IMR-90 (cell line): ENCODE data around the gene MYO1D. TPM values are rescaled to one million over a fixed set of nuclear protein-coding genes. Genes with fewer than 3 reads are reported as not detected.

ENCODE experiments used
- ATAC-seq: fragments of 200-7000 bp; cut with Tn5 transposase; 2 replicates; pipeline ENCODE4 v1.9.1; 2020; ENCODE audit warnings: low read depth, mild to moderate bottlenecking, moderate library complexity
- BruUV-seq: library from RNA; stranded (reverse); fragments of 400-500 nt; replicated peaks from 2 replicates; lab custom pipeline; 2021; lab: Mats Ljungman, UMichigan
- CTCF ChIA-PET: fragments of 300-600 bp; formaldehyde crosslinking; extraction: SDS; loops from one replicate; lab custom pipeline; 2021; ENCODE audit warnings: antibody characterized with exemption; lab: Yijun Ruan, JAX
- POLR2A ChIA-PET: fragments of 300-600 bp; sonication (Branson Sonifier 250); formaldehyde crosslinking; loops from one replicate; lab custom pipeline; 2022; ENCODE audit warnings: antibody characterized with exemption; ENCODE audit not compliant: unreplicated experiment; lab: Charles Lee
- DNase-seq: peaks from one replicate; pipeline ENCODE4 v3.0.0; 2013
- H2AFZ ChIP-seq: replicated peaks from 2 replicates; pipeline ENCODE3; 2013; ENCODE audit warnings: low read length, mild to moderate bottlenecking; ENCODE audit not compliant: poor library complexity
- H2AK5ac ChIP-seq: 2 replicates; pipeline ENCODE4 v1.6.1; 2013; ENCODE audit warnings: low read depth, low read length, inconsistent platforms
- H2AK9ac ChIP-seq: replicated peaks from 2 replicates; pipeline ENCODE3; 2013; ENCODE audit warnings: mild to moderate bottlenecking, low read depth, low read length, moderate library complexity; ENCODE audit not compliant: poor library complexity
- H2BK120ac ChIP-seq: 2 replicates; pipeline ENCODE4 v1.6.1; 2013; ENCODE audit warnings: low read depth, low read length, inconsistent platforms
- H2BK15ac ChIP-seq: 3 replicates; pipeline ENCODE4 v1.6.1; 2013; ENCODE audit warnings: low read depth, low read length, inconsistent platforms
- H2BK20ac ChIP-seq: 2 replicates; pipeline ENCODE4 v1.6.1; 2013; ENCODE audit warnings: low read depth, mild to moderate bottlenecking, inconsistent platforms, low read length, moderate library complexity
- H2BK5ac ChIP-seq: 2 replicates; pipeline ENCODE4 v1.6.1; 2013; ENCODE audit warnings: mild to moderate bottlenecking, low read depth, low read length, inconsistent platforms; ENCODE audit not compliant: poor library complexity, severe bottlenecking
- H3K14ac ChIP-seq: replicated peaks from 2 replicates; pipeline ENCODE4 v1.6.1; 2013; ENCODE audit warnings: low read depth, low read length, inconsistent platforms
- H3K18ac ChIP-seq: 2 replicates; pipeline ENCODE4 v1.6.1; 2013; ENCODE audit warnings: low read depth, low read length, control low read depth
- H3K23ac ChIP-seq: 2 replicates; pipeline ENCODE4 v1.6.1; 2013; ENCODE audit warnings: low read depth, low read length, inconsistent platforms
- H3K27ac ChIP-seq: 2 replicates; pipeline ENCODE4 v1.5.1; 2013; ENCODE audit warnings: mild to moderate bottlenecking, control low read depth, low read length; ENCODE audit not compliant: insufficient read depth
- H3K27me3 ChIP-seq: 2 replicates; pipeline ENCODE4 v1.6.1; 2013; ENCODE audit warnings: low read length; ENCODE audit not compliant: control insufficient read depth, insufficient read depth
- H3K36me3 ChIP-seq: 2 replicates; pipeline ENCODE4 v1.6.1; 2013; ENCODE audit warnings: low read length, mixed read lengths; ENCODE audit not compliant: control insufficient read depth, insufficient read depth
- H3K4ac ChIP-seq: 2 replicates; pipeline ENCODE4 v1.6.1; 2013; ENCODE audit warnings: low read depth, low read length, inconsistent platforms
- H3K4me1 ChIP-seq: 2 replicates; pipeline ENCODE4 v1.6.1; 2013; ENCODE audit warnings: low read length, mixed read lengths; ENCODE audit not compliant: control insufficient read depth, insufficient read depth
- H3K4me2 ChIP-seq: 2 replicates; pipeline ENCODE4 v1.6.1; 2013; ENCODE audit warnings: low read depth, mild to moderate bottlenecking, control low read depth, low read length, moderate library complexity
- H3K4me3 ChIP-seq: 2 replicates; pipeline ENCODE4 v1.5.1; 2013; ENCODE audit warnings: low read depth, mild to moderate bottlenecking, control low read depth, low read length, moderate library complexity; ENCODE audit not compliant: insufficient read depth
- H3K56ac ChIP-seq: 2 replicates; pipeline ENCODE4 v1.6.1; 2013; ENCODE audit warnings: low read length, inconsistent platforms; ENCODE audit not compliant: insufficient read depth; ENCODE audit errors: extremely low read depth
- H3K79me1 ChIP-seq, 2 experiments: 2 replicates each; pipeline ENCODE4 v1.6.1; 2013; ENCODE audit warnings: low read length in 2 of 2, inconsistent platforms in 1 of 2, low read depth in 1 of 2
- H3K9ac ChIP-seq: 2 replicates; pipeline ENCODE4 v1.6.1; 2013; ENCODE audit warnings: low read depth, low read length, control low read depth
- H3K9me1 ChIP-seq: 2 replicates; pipeline ENCODE4 v1.6.1; 2013; ENCODE audit warnings: low read length, inconsistent platforms; ENCODE audit not compliant: insufficient read depth
- H3K9me3 ChIP-seq: 2 replicates; pipeline ENCODE4 v1.6.1; 2013; ENCODE audit warnings: low read length; ENCODE audit not compliant: control insufficient read depth, insufficient read depth
- H4K20me1 ChIP-seq: 2 replicates; pipeline ENCODE4 v1.6.1; 2013; ENCODE audit warnings: low read length, inconsistent platforms; ENCODE audit not compliant: insufficient read depth
- H4K5ac ChIP-seq: 2 replicates; pipeline ENCODE4 v1.6.1; 2013; ENCODE audit warnings: mild to moderate bottlenecking, low read depth, low read length, control low read depth
- H4K8ac ChIP-seq, 2 experiments: 2 replicates each; pipeline ENCODE4 v1.6.1; 2013; ENCODE audit warnings: low read depth in 2 of 2, low read length in 2 of 2, control low read depth in 1 of 2, inconsistent platforms in 1 of 2
- H4K91ac ChIP-seq: 2 replicates; pipeline ENCODE4 v1.6.1; 2013; ENCODE audit warnings: low read depth, low read length, inconsistent platforms; ENCODE audit not compliant: insufficient read depth
- FOS ChIP-seq: fragments of 150-350 bp; IDR thresholded peaks from 2 replicates; pipeline ENCODE4 v1.6.1; 2016; ENCODE audit warnings: low read depth, low read length
- MAFK ChIP-seq: IDR thresholded peaks from 2 replicates; pipeline ENCODE4 v1.6.1; 2012; ENCODE audit warnings: low read depth, low read length, improper control_type of control experiment
- NFE2L2 ChIP-seq: fragments of 150-350 bp; IDR thresholded peaks from 2 replicates; pipeline ENCODE4 v1.6.1; 2016; ENCODE audit warnings: low read depth, mild to moderate bottlenecking, low read length
- POLR2A ChIP-seq: IDR thresholded peaks from 2 replicates; pipeline ENCODE4 v1.6.1; 2012; ENCODE audit warnings: mild to moderate bottlenecking, low read depth, low read length
- RCOR1 ChIP-seq: IDR thresholded peaks from 2 replicates; pipeline ENCODE4 v1.6.1; 2012; ENCODE audit warnings: mild to moderate bottlenecking, low read length, improper control_type of control experiment; ENCODE audit not compliant: insufficient replicate concordance
- WGBS, 2 experiments: methylation state at CpG; one replicate each; pipeline versions ENCODE4 v1.1.5 to v1.1.7; 2013; ENCODE audit warnings: missing lambda C conversion rate in 2 of 2; ENCODE audit not compliant: insufficient read length in 1 of 2; ENCODE audit errors: extremely low coverage in 2 of 2; 5-methylcytosine and 5-hydroxymethylcytosine counted together
- dilution Hi-C: fragments of 300-500 bp; cut with HindIII; formaldehyde crosslinking; loops from one replicate; pipeline ENCODE4 v1.14.3; 2018; ENCODE audit warnings: low sequenced_read_pairs; ENCODE audit not compliant: unreplicated experiment
- in situ Hi-C: fragments of 300-500 bp; cut with MboI; formaldehyde crosslinking; loops from 3 replicates; pipeline ENCODE4 v1.14.3; 2019; ENCODE audit warnings: low sequenced_read_pairs, inconsistent platforms, mixed read lengths
- intact Hi-C: fragments of 100-400 bp; cut with micrococcal nuclease; formaldehyde crosslinking; loops from 2 replicates; pipeline ENCODE4 v1.10.0; 2022
- polyA plus RNA-seq, 3 experiments: library from polyadenylated mRNA; depleted of rRNA; stranded (reverse); fragments of >200 nt; gene quantifications; 2 replicates each; pipeline ENCODE4 v1.2.3, GENCODE V29; 2012; ENCODE audit warnings: low replicate concordance in 1 of 3
- total RNA-seq: library from RNA; depleted of rRNA; stranded (reverse); fragments of >200 nt; gene quantifications from 2 replicates; pipeline ENCODE4 v1.2.3, GENCODE V29; 2012

Gene MYO1D
- total and polyA plus RNA-seq, 2 of the 4 experiments (the other 2 are of a cell fraction) = 0.63 to 0.90 TPM

GRCh38 chr17:32445074-32445415 is 431.9 kb downstream of the MYO1D start:
- H3K56ac ChIP-seq = peak overlapping the region; percentile 23; the same call in 1 of the 2 replicates

More at GRCh38 chr17:32445074-32445415, 431.9 kb downstream of the MYO1D start:
- Histone ChIP-seq H3K27ac (peak overlapping the region; percentile 89), H2BK15ac (no peak overlapping the region), H4K5ac (no peak overlapping the region), H3K18ac (no peak overlapping the region), H3K27me3 (peaks cover 6% of the 10 kb centered on the region; the same call in 1 of the 2 replicates), H2AK5ac (0 out of 2 replicates have a peak overlapping the region, but pooled peaks have one; percentile 31), H3K9ac (peak overlapping the region; percentile 80), H4K20me1 (peaks cover 22% of the 10 kb centered on the region; the same call in 1 of the 2 replicates), H2AK9ac (peak overlapping the region; percentile 91), H2AFZ (peak overlapping the region; percentile 92), H2BK5ac (peak overlapping the region; percentile 88), H2BK20ac (no peak overlapping the region), H3K9me1 (0 out of 2 replicates have a peak, but pooled peaks cover 3% of the 10 kb centered on the region), H3K4ac (peak overlapping the region; percentile 65), H3K79me1 (peaks cover 16 to 22% of the 10 kb centered on the region in 2 experiments; a peak in 3 of 4 replicates), H3K4me1 (peaks cover 6% of the 10 kb centered on the region), H3K14ac (peak overlapping the region; percentile 45; the same call in 1 of the 2 replicates), H3K4me2 (peak overlapping the region; percentile 98), H3K4me3 (peak overlapping the region; percentile 99), H4K91ac (peak overlapping the region; percentile 4; the same call in 1 of the 2 replicates), H3K9me3 (no peaks in the 10 kb centered on the region), H2BK120ac (no peak overlapping the region), H4K8ac (peak overlapping the region in 1 of 2 experiments; percentile 91; a peak in 1 of 4 replicates), H3K36me3 (peaks cover 9% of the 10 kb centered on the region; the same call in 1 of the 2 replicates), H3K23ac (peak overlapping the region; percentile 90)
- ChIA-PET CTCF (interaction anchor here (1.1 to 1.4 kb wide), 3 partner anchors 9 to 17 kb away, joined by 3 to 7 read pairs (median 5); no protein-coding TSS in a partner anchor), POLR2A (no interaction called here)
- peak; percentile 71 for DNase-seq
- peak; percentile 57 for ATAC-seq
- intact Hi-C loops = loop anchor here (10.0 kb wide), 1 partner anchor 190 kb away; no protein-coding TSS in a partner anchor
- BruUV-seq = no TSS peak
- no CpG with 5 or more reads among the region's 14 CpGs for WGBS, 2 experiments
- TF ChIP-seq FOS (0 out of 2 replicates have a peak, but pooled peaks have one; percentile 23), MAFK (no peak), POLR2A (peak; percentile 66; the same call in 1 of the 2 replicates), RCOR1 (no peak), NFE2L2 (no peak)
- in situ Hi-C loops = no loop called here
- dilution Hi-C loops = no loop called here
